ENCODE measurements around the gene COL11A1.
"Not testable (repeated sequence)": the region's sequence is repeated elsewhere in the genome, so short reads cannot be mapped to it uniquely, and the experiment has no call there.

COL11A1 gene

GRCh38 chr1:102834688-102835320, 273.5 kb downstream of the COL11A1 start:
- no peak for DNase-seq (ENCODE audit: low spot score)

GRCh38 chr1:102833151-102833550, 275.2 kb downstream of the COL11A1 start:
- DNase-seq (ENCODE audit: low spot score): no peak

- not testable (repeated sequence) for DNase-seq (ENCODE audit: low spot score)
Observed at GRCh38 chr1:102826706-102827105, 281.6 kb downstream of the COL11A1 start.
